ENCODE results near the gene AP3B1.

GRCh38 chr5:77999399-77999798 lies 295.1 kb downstream of the AP3B1 start:
- TF ChIP-seq CTCF (IDR thresholded peaks at IDR 0.05; ENCODE audit: borderline replicate concordance, extremely low read depth, low read length, poor library complexity, severe bottlenecking) (no peak), EZH2 (IDR thresholded peaks at IDR 0.05; ENCODE audit: borderline replicate concordance, low read depth, low read length, severe bottlenecking) (no peak)
